C4-2B (cell line): Measurements from ENCODE around the gene LHFPL6.

Experiments
- CTCF ChIP-seq: fragments of 450-650 bp; conservative IDR thresholded peaks from 2 replicates; pipeline ENCODE4 v1.5.1; 2017; ENCODE audit warnings: mild to moderate bottlenecking
- ZFX ChIP-seq: fragments of 450-650 bp; IDR thresholded peaks from 2 replicates; pipeline ENCODE4 v1.6.1; 2017

GRCh38 chr13:39450176-39450575 is 152.8 kb downstream of the LHFPL6 start:
- no peak for TF ChIP-seq CTCF
- no peak for TF ChIP-seq ZFX
